ENCODE results near the gene ARID3A.

ARID3A gene

DNA sequence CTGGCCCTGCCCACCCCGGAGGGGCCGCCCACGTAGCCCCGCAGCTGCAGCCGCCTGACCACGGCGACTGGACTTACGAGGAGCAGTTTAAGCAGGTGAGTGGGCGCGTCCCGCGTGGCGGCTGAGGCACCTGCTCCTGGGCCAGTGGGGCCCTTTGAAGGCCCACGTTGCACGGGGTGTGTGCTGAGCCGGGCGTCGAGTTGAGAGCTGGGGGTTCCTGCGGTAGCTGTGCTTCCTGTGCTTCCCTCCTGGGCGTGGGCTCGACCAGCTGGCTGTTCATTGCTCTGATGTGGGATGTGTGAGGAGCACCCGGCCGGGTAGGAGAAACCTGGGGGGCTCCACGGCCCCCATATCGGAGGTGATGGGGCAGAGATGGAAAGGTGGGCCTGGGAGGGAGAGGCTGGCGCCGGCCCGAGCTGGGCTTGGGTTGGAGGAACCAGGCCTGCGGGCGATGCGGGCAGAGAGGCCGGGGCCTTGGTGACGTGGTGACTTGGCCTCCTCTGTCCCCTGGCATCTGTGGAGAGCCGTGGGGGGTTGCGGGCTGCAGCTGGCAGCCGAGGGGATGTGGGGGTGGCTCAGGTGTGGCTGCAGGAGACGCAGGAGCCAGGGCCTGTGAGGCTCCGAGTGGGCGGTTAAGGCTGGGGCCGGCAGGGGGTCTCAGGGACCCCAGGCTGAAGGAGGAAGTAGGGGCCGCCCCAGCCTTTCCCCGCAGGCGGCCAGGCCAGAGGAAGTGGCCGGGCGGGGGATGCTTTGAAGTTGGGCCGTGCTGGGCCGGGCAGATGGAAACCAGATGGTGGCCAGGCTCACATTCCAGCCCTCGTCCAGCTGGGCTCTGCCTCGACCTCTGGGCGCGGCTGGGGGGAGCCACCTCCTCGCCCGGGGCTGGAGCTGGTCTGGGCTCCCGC, 7.1 kb downstream of the ARID3A start:
- DNase-seq, result peak; percentile 44

DNA sequence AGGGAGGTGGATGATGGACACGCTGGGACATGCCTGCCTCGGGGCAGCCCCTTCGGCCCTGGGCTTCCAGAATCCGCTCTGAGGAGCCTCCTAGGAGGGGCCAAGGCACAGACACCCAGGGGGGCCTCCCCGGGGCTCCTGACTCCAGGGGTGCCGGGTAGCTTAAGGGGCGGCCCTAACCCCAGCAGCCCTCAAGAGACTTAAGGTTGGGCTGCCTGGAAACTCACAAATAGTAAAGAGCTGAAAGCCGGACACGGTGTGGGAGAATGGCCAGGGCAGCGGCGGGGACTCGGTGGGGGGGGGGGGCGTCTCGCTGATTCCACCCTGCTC, 7.7 kb downstream of the ARID3A start:
- no peak for DNase-seq

GRCh38 chr19:934197-934840, 8.5 kb downstream of the ARID3A start:
- DNase-seq, result no peak

DNA sequence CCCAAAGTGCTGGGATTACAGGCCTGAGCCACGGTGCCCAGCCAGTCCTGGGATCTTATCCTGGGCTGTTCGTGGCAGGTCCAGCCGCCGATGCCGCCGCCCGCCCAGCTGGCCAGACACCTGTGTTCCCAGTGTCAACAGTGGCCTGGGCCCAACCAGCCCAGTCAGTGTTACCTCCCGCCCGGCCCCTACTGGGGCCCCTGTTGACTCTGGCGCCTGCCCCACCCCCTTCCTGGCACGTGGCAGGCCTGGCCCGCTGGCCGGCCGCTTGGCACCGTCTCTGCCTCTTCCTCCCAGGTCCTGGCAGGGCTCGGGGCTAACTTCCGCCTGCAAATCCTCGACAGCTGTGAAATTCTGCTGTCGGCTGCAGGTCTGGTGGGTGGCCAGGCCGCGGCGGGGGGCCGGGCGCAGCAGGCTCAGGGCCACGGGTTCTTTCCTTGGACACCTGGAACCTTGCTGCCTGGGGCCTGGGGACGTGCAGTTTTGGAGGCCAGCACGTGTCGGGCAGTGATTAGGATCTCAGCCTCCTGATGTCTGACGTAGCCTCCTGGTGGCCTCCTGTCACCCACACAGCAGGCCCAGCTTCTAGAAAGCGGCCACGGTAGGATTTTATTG, 9.1 kb downstream of the ARID3A start:
- DNase-seq, result peak; percentile 31

- DNase-seq, result no peak
Observed at GRCh38 chr19:936175-936546, 10.3 kb downstream of the ARID3A start.

GRCh38 chr19:937259-937694, 11.4 kb downstream of the ARID3A start:
- no peak for DNase-seq

DNA sequence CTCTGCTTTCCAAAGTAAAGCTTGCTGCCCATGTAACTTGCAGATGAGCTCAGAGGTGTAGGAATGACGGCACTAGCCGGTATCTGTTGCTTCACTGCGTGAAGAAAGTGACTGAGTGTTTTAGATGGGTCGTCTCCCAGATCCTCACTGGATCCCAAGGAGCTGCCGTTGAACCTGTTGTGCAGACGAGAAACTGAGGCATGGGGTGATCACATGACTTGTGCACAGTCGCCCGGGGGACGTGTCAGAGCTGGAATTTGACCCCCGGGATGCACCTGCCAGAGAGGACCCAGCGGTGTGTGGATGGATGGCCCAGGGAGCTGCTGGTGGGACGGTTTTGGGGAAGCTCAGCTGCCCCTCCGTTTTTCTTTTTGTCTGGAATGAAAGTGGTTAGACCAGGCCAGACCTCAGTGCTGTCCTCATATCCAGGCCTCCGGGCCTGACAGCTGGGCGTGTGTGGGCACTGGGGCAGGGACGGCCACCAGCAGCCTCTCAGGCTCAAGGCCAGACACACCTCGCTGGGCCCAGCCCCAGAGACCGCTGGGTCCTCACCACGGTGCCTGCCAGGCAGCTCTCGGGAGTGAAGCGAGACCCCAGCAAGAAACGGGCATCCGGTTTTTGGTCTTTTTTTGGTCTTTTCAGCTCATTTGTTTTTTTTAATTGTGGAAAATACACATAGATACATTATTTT, 12.5 kb downstream of the ARID3A start:
- no peak for DNase-seq

DNA sequence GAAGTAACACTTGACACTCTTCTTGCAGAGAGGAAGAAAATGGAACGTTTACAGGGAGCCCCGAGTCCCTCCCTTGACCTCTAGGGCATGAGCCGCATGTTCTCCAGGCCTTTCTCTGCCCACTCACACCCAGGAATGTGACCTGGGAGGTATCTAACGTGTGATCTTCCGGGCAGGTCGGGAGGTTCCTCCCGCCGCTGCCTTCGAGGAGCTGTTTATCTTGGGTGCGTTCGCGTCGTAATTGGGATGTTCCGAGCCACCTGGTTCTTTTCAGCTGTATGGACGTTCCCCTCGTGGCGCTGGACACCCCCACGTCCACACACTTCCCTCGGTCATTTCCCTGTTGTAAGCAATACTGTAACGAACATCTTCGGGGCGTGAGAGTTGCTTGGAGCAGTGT, 13.6 kb downstream of the ARID3A start:
- DNase-seq, result no peak

DNA sequence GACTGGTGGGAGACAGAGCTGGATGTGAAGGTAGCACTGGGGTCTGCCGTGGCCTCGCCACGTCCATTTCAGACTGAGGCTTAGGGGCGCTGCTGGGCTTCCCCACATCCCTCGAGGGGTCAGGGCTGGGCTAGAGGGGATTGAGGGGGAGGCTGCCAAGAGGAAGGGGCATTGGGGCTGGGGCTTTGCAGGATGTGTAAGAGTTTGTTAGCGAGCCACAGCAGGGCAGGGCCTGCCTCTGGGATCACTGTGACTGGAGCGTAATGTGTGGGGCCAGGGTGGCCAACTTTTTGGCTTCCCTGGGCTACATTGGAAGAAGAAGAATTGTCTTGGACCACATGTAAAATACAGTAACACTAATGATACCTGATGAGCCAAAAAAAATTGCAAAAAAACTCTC, 14.1 kb downstream of the ARID3A start:
- no peak for DNase-seq

DNA sequence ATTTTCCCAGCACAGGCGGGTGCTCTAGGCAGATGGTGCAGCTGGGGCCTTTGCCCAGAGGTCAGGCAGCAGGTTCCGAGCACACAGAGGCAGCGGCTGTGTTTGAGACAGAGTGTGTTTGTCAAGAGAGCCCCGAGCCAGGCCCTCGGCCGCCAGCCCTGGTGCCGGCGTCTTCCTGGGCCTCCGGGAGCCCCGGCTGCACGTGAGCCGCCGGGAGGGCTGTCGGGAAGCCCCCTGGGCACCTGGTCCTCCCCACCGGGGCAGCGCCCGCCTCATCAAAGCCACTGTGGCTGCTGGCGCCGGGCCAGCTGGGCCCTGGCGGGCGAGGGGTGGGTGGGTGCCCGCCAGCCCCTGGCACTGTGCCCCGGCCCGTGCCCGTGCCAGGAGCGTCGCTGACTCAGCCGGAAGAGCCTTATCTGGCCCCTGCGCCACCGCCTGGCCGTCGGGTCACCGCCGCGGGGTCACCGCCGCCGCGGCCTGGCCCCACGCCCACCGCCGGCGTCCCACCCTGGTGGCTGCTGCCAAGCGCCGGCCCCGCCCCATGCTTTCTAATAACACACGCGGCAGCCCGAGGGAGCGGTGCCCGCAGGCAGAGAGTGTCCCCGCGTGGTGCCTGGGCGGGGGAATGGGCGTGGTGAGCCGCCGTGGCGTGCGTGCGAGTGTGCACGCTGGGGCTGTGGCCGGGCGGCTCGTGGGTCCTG, 14.9 kb downstream of the ARID3A start:
- DNase-seq, result no peak

DNA sequence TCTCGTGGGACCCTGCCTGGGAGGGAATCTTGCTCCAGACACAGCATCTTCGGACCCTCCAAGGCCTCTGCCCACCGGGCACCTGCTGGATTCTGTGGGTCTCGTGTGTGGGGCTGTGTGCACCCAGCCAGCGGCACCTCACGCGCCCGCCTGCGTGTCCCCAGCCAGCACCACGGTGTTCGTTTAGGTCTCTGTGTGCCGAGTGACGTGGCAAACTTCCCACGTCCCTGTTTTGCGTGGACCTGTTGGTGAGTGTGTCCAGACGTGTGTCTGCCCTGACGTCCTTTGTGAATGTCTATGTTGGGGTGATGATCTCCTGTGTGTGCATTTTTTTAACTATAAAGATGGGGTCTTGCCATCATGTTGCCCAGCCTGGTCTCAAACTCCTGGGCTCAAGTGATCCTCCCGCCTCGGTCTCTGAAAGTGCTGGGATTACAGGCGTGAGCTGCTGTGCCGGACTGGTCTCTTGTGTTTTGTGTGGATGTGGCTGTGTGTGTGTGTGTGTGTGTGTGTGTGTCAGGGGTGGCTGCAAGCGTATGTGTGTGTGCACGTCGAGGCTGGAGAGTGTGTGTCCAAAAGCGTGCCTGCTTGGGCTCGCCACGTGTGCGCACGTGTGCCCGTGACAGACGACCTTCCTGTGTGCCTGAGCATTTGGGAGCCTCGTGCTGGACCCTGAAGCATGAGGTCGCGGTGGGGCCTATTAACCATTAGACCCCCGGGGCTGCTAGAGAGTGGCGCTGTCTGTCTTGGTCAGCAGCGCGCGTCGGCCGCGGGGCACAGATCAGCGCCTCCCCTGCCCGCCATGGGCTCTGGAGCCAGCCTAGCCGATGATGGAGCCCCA, 15.7 kb downstream of the ARID3A start:
- no peak for DNase-seq

- DNase-seq, result no peak
Observed at GRCh38 chr19:942133-942645, 16.4 kb downstream of the ARID3A start.

GRCh38 chr19:943551-944170, 17.8 kb downstream of the ARID3A start:
- DNase-seq, result no peak

GRCh38 chr19:944171-944567, 18.3 kb downstream of the ARID3A start:
- DNase-seq, result no peak

DNA sequence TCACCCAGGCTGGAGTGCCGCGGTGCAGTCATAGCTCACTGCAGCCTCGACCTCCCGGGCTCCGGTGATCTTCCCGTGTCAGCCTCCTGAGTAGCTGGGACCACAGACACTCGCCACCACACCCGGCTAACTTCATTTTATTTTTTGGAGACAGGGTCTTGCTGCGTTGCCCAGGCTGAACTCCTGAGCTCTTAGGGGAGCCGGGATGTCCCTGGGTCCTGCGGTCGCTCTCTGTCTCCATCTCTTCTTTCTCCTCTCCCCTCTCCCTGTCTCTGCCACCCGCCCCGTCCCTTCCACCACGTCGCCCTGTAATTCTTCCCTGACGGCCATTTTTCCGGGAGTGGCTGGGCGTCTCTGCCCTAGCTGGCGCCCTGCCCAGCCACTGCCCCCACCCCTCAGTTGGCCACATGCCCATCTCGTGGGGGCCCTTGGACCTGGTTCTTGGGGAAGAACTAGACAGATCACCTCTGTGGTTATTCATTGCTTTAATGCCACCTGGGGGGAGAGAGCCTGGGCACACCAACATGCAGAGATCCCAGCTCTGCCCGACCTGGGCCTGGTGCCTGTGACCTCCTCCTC, 18.9 kb downstream of the ARID3A start:
- no peak for DNase-seq

DNA sequence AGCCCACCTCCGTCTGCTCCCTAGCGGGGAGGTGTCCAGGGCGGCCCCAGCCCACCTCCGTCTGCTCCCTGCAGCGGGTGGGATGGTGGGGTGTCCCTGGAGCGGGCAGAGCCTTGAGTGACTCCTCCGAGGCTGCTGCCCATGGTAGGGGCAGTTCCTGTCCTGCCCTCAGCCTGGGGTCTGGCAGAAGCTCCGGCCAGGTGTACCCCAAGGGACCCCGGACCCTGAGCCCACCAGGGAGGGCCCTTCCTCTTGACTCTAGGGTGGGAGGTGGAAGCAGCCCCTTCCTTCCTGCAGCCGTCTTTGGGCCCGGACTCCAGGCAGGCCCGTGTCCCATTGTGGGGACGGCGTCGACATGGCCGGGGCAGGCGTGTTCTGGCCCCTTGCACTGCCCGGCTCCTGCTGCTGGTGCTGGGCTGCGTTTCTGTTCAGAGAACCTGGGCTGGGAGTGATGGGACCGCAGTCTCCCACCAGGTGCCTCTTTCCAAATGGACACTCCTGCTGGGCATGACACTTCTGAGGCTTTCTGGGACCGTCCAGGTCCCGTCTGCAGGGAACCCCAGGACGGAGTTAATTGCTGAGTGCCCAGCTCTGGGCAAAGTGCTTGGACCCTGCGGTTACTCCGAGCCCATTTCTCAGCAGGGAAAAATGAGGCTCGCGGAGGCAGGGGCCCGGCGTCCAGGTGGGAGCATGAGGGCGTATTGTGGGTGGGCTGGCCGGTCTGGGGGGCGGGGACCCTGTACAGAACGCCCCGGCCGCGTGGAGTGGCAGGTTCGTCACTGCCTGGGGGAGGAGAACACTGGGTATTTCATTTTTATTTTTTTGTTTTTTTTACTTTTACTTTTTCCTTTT, 19.8 kb downstream of the ARID3A start:
- DNase-seq, result no peak

- no peak for DNase-seq
Observed at GRCh38 chr19:947090-947706, 21.4 kb downstream of the ARID3A start.

- no peak for DNase-seq
Observed at GRCh38 chr19:947707-948539, 22.1 kb downstream of the ARID3A start.
